ENCODE data around the gene USP12. TPM values are rescaled to one million over a fixed set of nuclear protein-coding genes. Genes with fewer than 3 reads are reported as not detected.
A peak's percentile ranks its signal among the peaks of the same experiment; 100 is the strongest.
"Not testable (repeated sequence)": the region's sequence is repeated elsewhere in the genome, so short reads cannot be mapped to it uniquely, and the experiment has no call there.

The USP12 gene
- total RNA-seq (ENCODE audit: low replicate concordance) = 17.3 and 19.1 TPM in 2 replicates
- long read RNA-seq, partial matches to known transcripts = 1 of 3 reads
- long read RNA-seq, other reads (novel, unspliced or antisense) = 2 of 3 reads

- Mint-ChIP-seq H3K4me3 (peak within 1 kb of the TSS; percentile 97), H3K27me3 (no peaks in the 10 kb centered on the region), H3K9me3 (no peaks in the 10 kb centered on the region), H3K27ac (peak within 1 kb of the TSS; percentile 84), H3K4me1 (ENCODE audit: unreplicated experiment) (peaks cover 26% of the 10 kb centered on the region), H3K36me3 (no peaks in the 10 kb centered on the region)
- no peak for DNase-seq (ENCODE audit: extremely low spot score, unreplicated experiment)
- TF ChIP-seq CTCF (conservative IDR thresholded peaks at IDR 0.05) = peak; percentile 32
Observed at GRCh38 chr13:27171244-27171826, at the start of gene USP12. Gene USP12, minus strand, starts transcription at chr13:27171811. Its CDS starts 172 bp downstream, at chr13:27171639.

GRCh38 chr13:27219611-27220010 is 48.0 kb upstream of the USP12 start:
- Mint-ChIP-seq H3K36me3 (no peaks in the 10 kb centered on the region), H3K9me3 (no peaks in the 10 kb centered on the region), H3K27me3 (peaks cover 6% of the 10 kb centered on the region), H3K4me1 (ENCODE audit: unreplicated experiment) (no peaks in the 10 kb centered on the region), H3K27ac (no peak overlapping the region), H3K4me3 (no peak overlapping the region)
- no peak for TF ChIP-seq CTCF (conservative IDR thresholded peaks at IDR 0.05)
- no peak for DNase-seq (ENCODE audit: extremely low spot score, unreplicated experiment)

GRCh38 chr13:27218861-27219260 is 47.2 kb upstream of the USP12 start:
- H3K27ac Mint-ChIP-seq; H3K27me3 Mint-ChIP-seq; H3K9me3 Mint-ChIP-seq; H3K4me3 Mint-ChIP-seq; H3K4me1 Mint-ChIP-seq (ENCODE audit: unreplicated experiment); DNase-seq (ENCODE audit: extremely low spot score, unreplicated experiment); H3K36me3 Mint-ChIP-seq: not testable (repeated sequence)

- not testable (repeated sequence) for H3K4me3 Mint-ChIP-seq; DNase-seq (ENCODE audit: extremely low spot score, unreplicated experiment); H3K4me1 Mint-ChIP-seq (ENCODE audit: unreplicated experiment); H3K36me3 Mint-ChIP-seq; H3K9me3 Mint-ChIP-seq; H3K27ac Mint-ChIP-seq; H3K27me3 Mint-ChIP-seq
Observed at GRCh38 chr13:27217791-27218190, 46.2 kb upstream of the USP12 start.

GRCh38 chr13:27213386-27213785 is 41.8 kb upstream of the USP12 start:
- not testable (repeated sequence) for H3K4me1 Mint-ChIP-seq (ENCODE audit: unreplicated experiment); DNase-seq (ENCODE audit: extremely low spot score, unreplicated experiment); H3K4me3 Mint-ChIP-seq; H3K27me3 Mint-ChIP-seq; H3K27ac Mint-ChIP-seq; H3K36me3 Mint-ChIP-seq; H3K9me3 Mint-ChIP-seq

GRCh38 chr13:27211771-27212364 is 40.3 kb upstream of the USP12 start:
- H3K4me1 Mint-ChIP-seq (ENCODE audit: unreplicated experiment) = no peaks in the 10 kb centered on the region
- TF ChIP-seq CTCF (conservative IDR thresholded peaks at IDR 0.05) = no peak
- H3K27me3 Mint-ChIP-seq = peaks cover 3% of the 10 kb centered on the region
- DNase-seq (ENCODE audit: extremely low spot score, unreplicated experiment) = no peak
- H3K4me3 Mint-ChIP-seq = no peak overlapping the region
- H3K9me3 Mint-ChIP-seq = no peaks in the 10 kb centered on the region
- H3K36me3 Mint-ChIP-seq = no peaks in the 10 kb centered on the region
- H3K27ac Mint-ChIP-seq = no peak overlapping the region

GRCh38 chr13:27211271-27211670 is 39.7 kb upstream of the USP12 start:
- Mint-ChIP-seq H3K4me3 (no peak overlapping the region), H3K36me3 (no peaks in the 10 kb centered on the region), H3K27me3 (peaks cover 3% of the 10 kb centered on the region), H3K9me3 (no peaks in the 10 kb centered on the region), H3K27ac (no peak overlapping the region), H3K4me1 (ENCODE audit: unreplicated experiment) (no peaks in the 10 kb centered on the region)
- no peak for TF ChIP-seq CTCF (conservative IDR thresholded peaks at IDR 0.05)
- DNase-seq (ENCODE audit: extremely low spot score, unreplicated experiment) = no peak
